ENCODE data around the gene MYO1E. TPM values are rescaled to one million over a fixed set of nuclear protein-coding genes. Genes with fewer than 3 reads are reported as not detected.
"Not testable (repeated sequence)": the region's sequence is repeated elsewhere in the genome, so short reads cannot be mapped to it uniquely, and the experiment has no call there.

MYO1E gene
- polyA plus RNA-seq, 1 experiment: 34.0 TPM

- CTCF ChIA-PET: no interaction called here
- Histone ChIP-seq H3K4me3 (ENCODE audit: low read depth, low read length) (no peak overlapping the region), H3K27me3 (ENCODE audit: control insufficient read depth, insufficient read depth, low read length) (peaks cover 2% of the 10 kb centered on the region; the same call in 1 of the 2 replicates), H3K36me3 (ENCODE audit: control insufficient read depth, insufficient read depth, low read length) (no peaks in the 10 kb centered on the region)
- no peak for TF ChIP-seq CTCF (IDR thresholded peaks at IDR 0.05; ENCODE audit: insufficient read depth, low read depth, low read length)
- POLR2A ChIA-PET: no interaction called here
- DNase-seq (ENCODE audit: low read depth): no peak
Observed at GRCh38 chr15:59401824-59402569, 29.3 kb upstream of the MYO1E start.

GRCh38 chr15:59401051-59401823 is 28.6 kb upstream of the MYO1E start:
- H3K4me3 ChIP-seq (ENCODE audit: low read depth, low read length): not testable (repeated sequence)

DNA sequence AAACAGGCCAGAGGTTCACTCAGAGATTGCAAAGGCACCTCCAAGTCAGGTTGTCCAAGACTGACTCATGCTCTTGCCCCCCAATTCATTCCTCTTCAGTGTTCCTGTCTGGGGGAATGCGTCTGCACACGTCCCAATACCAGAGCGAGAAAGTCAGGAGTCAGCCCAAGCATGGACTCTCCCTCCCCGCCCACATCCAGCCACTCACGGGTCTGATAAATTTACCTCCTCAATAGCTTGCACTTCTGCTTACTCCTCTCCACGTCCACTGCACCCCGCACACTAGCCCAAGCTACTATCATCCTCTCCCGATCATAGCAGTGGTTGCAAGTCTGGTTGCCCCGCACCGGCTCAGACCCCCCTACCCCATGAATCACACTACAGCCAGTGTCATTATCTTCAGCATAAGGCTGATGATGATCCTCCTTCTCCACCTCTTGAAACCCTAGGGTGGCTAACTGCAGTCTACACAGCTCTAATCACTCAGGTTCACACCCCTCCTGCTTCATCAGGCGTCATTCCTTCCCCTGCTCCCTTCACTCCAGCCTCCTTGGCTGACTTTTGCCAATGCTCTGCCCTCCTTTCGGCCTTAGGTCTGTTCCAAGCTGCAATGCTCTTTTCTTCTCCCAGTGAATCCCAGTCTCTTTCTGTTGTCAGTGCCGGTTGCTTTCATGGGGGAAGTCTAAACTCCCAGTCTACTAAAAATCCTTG is 27.6 kb upstream of the MYO1E start:
- no peak for TF ChIP-seq CTCF (IDR thresholded peaks at IDR 0.05; ENCODE audit: insufficient read depth, low read depth, low read length)
- H3K27me3 ChIP-seq (ENCODE audit: control insufficient read depth, insufficient read depth, low read length): peaks cover 4% of the 10 kb centered on the region; the same call in 1 of the 2 replicates
- ChIA-PET POLR2A (no interaction called here), CTCF (no interaction called here)
- H3K36me3 ChIP-seq (ENCODE audit: control insufficient read depth, insufficient read depth, low read length): no peaks in the 10 kb centered on the region
- DNase-seq (ENCODE audit: low read depth): no peak
- H3K4me3 ChIP-seq (ENCODE audit: low read depth, low read length): no peak overlapping the region

More at GRCh38 chr15:59401051-59401823, 28.6 kb upstream of the MYO1E start:
- POLR2A ChIA-PET; DNase-seq (ENCODE audit: low read depth); H3K36me3 ChIP-seq (ENCODE audit: control insufficient read depth, insufficient read depth, low read length); CTCF ChIA-PET; H3K27me3 ChIP-seq (ENCODE audit: control insufficient read depth, insufficient read depth, low read length): not testable (repeated sequence)

- ChIA-PET CTCF (no interaction called here), POLR2A (no interaction called here)
- no peak overlapping the region for H3K4me3 ChIP-seq (ENCODE audit: low read depth, low read length)
- peaks cover 4% of the 10 kb centered on the region; the same call in 1 of the 2 replicates for H3K27me3 ChIP-seq (ENCODE audit: control insufficient read depth, insufficient read depth, low read length)
- no peak for DNase-seq (ENCODE audit: low read depth)
- TF ChIP-seq CTCF (IDR thresholded peaks at IDR 0.05; ENCODE audit: insufficient read depth, low read depth, low read length): no peak
- no peaks in the 10 kb centered on the region for H3K36me3 ChIP-seq (ENCODE audit: control insufficient read depth, insufficient read depth, low read length)
Observed at GRCh38 chr15:59399465-59400102, 26.9 kb upstream of the MYO1E start.

- H3K4me3 ChIP-seq (ENCODE audit: low read depth, low read length): no peak overlapping the region
- ChIA-PET CTCF (no interaction called here), POLR2A (no interaction called here)
- peaks cover 4% of the 10 kb centered on the region; the same call in 1 of the 2 replicates for H3K27me3 ChIP-seq (ENCODE audit: control insufficient read depth, insufficient read depth, low read length)
- TF ChIP-seq CTCF (IDR thresholded peaks at IDR 0.05; ENCODE audit: insufficient read depth, low read depth, low read length): no peak
- no peaks in the 10 kb centered on the region for H3K36me3 ChIP-seq (ENCODE audit: control insufficient read depth, insufficient read depth, low read length)
- no peak for DNase-seq (ENCODE audit: low read depth)
Observed at GRCh38 chr15:59398220-59398619, 25.5 kb upstream of the MYO1E start.

All from BJ (cell line).